HG02943 (cell line): Measurements from ENCODE around the gene MTUS2.
A peak's percentile ranks its signal among the peaks of the same experiment; 100 is the strongest.

Source experiments
- ATAC-seq: cut with Tn5 transposase; IDR thresholded peaks from one replicate; pipeline ENCODE4 v1.9.1; 2021; ENCODE audit warnings: mild to moderate bottlenecking, low read depth, moderate library complexity; ENCODE audit not compliant: unreplicated experiment

Gene MTUS2

GRCh38 chr13:29021311-29021710, 201.2 kb downstream of the MTUS2 start:
- ATAC-seq: no peak

GRCh38 chr13:29021717-29022116, 201.6 kb downstream of the MTUS2 start:
- no peak for ATAC-seq

- no peak for ATAC-seq
These were observed 202.3 kb downstream of the MTUS2 start for GRCh38 chr13:29022410-29022809.

DNA sequence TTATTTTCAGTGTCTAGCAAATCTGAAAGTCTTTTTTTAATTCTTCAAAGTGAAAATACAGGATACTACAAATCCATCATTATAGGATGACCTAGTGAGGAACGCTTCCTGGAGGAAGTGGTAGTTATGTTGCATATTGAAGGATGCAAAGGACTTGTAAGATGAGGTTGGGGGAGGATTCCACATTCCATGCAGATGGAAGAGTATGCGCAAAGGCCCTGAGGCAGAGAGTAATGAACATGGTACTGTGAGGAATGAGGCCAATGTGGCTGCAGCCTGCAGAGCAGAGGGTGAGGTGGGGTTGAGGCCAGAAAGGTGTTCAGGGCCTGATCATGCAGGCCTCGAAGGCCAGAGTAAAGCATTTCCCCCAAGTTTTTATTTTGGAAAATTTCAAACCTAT, 202.8 kb downstream of the MTUS2 start:
- no peak for ATAC-seq

DNA sequence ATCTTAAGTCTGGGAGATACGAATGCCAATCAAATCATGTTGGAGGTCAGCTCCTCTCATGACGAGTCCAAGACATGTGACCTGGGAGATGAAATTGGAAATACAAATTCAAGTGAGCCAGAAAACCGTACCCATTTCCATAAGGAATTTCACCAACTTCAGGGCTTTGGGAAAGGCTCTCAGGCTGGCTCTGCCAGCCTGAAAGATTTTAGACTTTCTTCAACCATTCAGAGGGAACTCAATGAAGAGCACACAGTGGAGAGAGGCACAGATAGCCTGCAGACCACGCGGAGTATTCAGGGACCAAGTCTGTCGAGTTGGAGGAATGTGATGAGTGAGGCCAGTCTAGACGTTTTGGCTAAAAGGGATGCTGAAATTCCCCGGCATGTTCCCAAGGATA, 204.6 kb downstream of the MTUS2 start:
- ATAC-seq: no peak

DNA sequence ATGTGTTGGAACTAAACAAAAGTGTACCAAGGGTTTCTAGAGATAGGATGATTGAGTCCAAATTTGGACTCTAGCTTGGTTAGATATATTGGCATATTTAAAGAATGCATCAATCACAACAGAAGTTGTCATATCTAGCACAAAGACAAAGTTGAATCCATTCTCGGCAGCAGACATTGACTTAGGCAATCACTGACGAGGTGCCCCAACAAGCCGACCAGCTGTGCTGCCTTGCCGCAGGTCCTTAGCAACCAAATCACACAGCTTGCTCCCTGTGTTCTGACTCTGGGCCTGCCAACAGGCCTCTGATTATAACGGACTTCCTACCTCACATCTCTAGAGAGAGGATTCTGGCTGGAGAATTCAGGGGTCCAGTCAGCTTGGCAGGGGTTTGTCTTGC, 208.7 kb downstream of the MTUS2 start:
- ATAC-seq: no peak

DNA sequence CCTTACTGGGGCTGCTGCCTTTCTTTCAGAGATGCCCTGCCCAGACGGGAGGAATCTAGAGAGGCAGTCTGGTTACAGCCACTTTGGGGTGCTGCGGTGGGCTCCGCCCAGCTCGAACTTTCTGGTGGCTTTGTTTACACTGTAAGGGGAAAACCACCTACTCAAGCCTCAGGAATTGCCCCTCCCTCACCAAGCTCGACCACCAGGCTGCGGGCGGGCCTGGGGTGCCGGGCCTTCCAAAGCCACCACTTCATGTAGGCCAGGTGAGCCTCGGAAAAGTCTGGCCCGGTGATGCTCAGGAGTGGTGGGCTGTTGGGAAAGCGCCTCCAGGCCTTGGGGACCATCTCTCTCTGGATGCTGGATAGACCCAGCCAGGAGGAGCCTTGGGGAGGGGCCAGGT, 218.6 kb downstream of the MTUS2 start:
- no peak for ATAC-seq

- no peak for ATAC-seq
These were observed 219.1 kb downstream of the MTUS2 start for GRCh38 chr13:29039212-29039611.

- no peak for ATAC-seq
These were observed 226.4 kb downstream of the MTUS2 start for GRCh38 chr13:29046588-29046987.

- no peak for ATAC-seq
These were observed 229.4 kb downstream of the MTUS2 start for GRCh38 chr13:29049524-29049923.

GRCh38 chr13:29050719-29051118, 230.6 kb downstream of the MTUS2 start:
- ATAC-seq: no peak

- no peak for ATAC-seq
These were observed 239.7 kb downstream of the MTUS2 start for GRCh38 chr13:29059800-29060199.

- ATAC-seq: no peak
These were observed 245.0 kb downstream of the MTUS2 start for GRCh38 chr13:29065142-29065541.

GRCh38 chr13:29067306-29067945, 247.3 kb downstream of the MTUS2 start:
- no peak for ATAC-seq

- ATAC-seq: no peak
These were observed 253.6 kb downstream of the MTUS2 start for GRCh38 chr13:29073755-29074154.

- ATAC-seq: no peak
These were observed 257.1 kb downstream of the MTUS2 start for GRCh38 chr13:29077051-29077813.

DNA sequence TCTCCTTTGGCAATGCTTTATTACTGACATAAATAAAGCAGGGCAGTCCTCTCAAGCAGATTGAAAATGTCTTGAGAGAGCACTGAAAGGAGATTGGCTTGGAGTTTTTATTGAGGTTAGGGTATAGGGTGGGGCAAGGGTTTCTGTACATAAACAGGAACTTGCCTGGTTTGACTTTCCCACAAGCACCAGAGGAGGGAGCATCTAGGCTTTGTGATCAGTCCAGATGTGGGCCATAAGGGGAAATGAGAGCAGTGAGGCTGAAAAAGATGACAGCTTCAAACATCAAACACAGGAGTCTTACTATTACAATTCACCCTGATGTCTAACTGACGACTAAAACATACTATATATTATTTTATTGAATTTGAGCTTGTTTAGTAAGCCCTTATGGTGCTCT, 260.9 kb downstream of the MTUS2 start:
- ATAC-seq: peak; percentile 80

GRCh38 chr13:29081697-29082440, 261.7 kb downstream of the MTUS2 start:
- ATAC-seq: no peak

DNA sequence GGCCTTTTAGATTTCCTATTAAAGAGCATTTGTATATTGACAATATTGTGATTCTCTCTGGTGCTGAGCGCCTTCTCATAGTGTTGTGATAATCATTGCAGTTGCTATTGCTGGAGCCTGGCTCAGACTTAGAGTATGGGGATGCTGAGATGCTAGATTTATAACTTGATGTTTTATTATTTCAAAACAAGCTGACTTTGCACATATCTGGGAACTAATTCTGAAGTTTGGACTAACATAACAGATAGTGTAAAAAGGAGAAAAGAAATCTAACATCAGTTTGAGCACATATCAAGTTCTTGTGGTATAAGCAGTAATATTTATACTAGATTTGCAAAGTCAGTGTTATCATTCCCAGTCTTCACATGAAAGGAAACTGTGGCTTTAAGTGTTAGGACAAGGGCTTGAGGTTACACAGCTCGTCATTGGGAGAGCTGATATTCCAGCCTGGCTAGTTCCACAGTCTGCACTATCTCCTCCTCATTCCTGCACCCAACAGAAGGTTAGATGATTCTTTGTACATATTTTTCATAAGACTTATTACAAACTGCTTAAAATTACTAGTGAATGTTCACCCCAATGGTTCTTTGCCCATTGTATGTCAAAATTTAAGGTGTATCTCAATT, 279.8 kb downstream of the MTUS2 start:
- ATAC-seq: no peak

DNA sequence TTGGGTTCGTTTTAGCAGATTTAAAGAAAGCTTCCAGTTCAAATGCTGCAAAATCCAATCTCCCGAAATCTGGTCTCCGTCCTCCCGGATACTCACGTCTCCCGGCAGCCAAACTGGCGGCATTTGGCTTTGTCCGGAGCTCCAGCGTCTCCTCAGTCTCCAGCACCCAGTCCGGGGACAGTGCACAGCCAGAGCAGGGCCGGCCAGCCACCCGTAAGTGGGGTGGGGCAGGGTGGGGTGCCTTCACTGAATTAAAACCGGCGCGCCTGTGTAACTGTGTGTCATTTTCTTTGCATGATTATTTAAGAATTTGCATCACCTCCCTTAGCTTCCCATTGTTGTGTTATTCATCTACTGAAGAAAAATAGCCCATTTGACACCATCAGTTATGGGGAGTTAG, 280.6 kb downstream of the MTUS2 start:
- ATAC-seq: no peak

DNA sequence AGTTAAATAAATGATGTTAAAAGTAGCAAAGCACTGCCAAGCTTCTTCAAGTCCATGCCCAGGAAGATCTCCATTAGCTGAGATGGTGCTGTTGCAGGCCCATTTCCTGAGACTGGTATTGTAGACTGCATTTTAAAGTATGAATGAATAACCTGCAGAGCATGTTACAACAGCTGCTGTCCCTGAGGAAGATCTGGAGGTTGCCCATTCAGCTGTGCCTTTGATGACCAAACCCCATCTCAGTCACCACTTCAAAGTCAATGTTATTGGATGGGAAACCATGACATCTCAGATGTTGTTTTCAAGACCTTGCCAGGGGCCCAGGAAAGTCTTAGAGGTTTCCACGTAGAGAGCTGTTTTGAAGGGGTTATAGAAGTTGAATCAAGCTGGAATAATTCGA, 281.3 kb downstream of the MTUS2 start:
- ATAC-seq: no peak
